ENCODE data around the gene TRPM3.
A peak's percentile ranks its signal among the peaks of the same experiment; 100 is the strongest.

The TRPM3 gene

GRCh38 chr9:71032779-71033178, 88.6 kb downstream of the TRPM3 start:
- no peak for TF ChIP-seq CTCF (IDR thresholded peaks at IDR 0.05)

GRCh38 chr9:71025728-71026127, 95.7 kb downstream of the TRPM3 start:
- no peak for TF ChIP-seq CTCF (IDR thresholded peaks at IDR 0.05)

- TF ChIP-seq CTCF (IDR thresholded peaks at IDR 0.05), result no peak
Observed at GRCh38 chr9:71025201-71025600, 96.2 kb downstream of the TRPM3 start.

GRCh38 chr9:71010258-71010657, 111.2 kb downstream of the TRPM3 start:
- no peak for TF ChIP-seq CTCF (IDR thresholded peaks at IDR 0.05)

GRCh38 chr9:71005456-71005855, 116.0 kb downstream of the TRPM3 start:
- no peak for TF ChIP-seq CTCF (IDR thresholded peaks at IDR 0.05)

- no peak for TF ChIP-seq CTCF (IDR thresholded peaks at IDR 0.05)
Observed at GRCh38 chr9:71004196-71004595, 117.2 kb downstream of the TRPM3 start.

- TF ChIP-seq CTCF (IDR thresholded peaks at IDR 0.05), result peak; percentile 41
Observed at GRCh38 chr9:71003346-71003745, 118.1 kb downstream of the TRPM3 start.

GRCh38 chr9:71001780-71002386, 119.5 kb downstream of the TRPM3 start:
- TF ChIP-seq CTCF (IDR thresholded peaks at IDR 0.05), result peak; percentile 78

All from LNCAP (cell line).